Activated naive CD4-positive, alpha-beta T cell treated with anti-CD3 and anti-CD28 coated beads, Interleukin-2, amount 10 ng/mL, durations not matched to agents 7 days and 5 days (primary cell): ENCODE data around the gene TGFBRAP1.
"Not testable (repeated sequence)": the region's sequence is repeated elsewhere in the genome, so short reads cannot be mapped to it uniquely, and the experiment has no call there.

ENCODE experiments used
- CTCF ChIA-PET: fragments of 350-600 bp; sonication (Branson Sonifier 250); formaldehyde crosslinking; loops from one replicate; lab custom pipeline; 2021; ENCODE audit warnings: antibody characterized with exemption; lab: Charles Lee
- DNase-seq: peaks from one replicate; pipeline ENCODE4 v3.0.0-alpha.2; 2020
- H3K27ac Mint-ChIP-seq: one replicate; pipeline ENCODE4 v1.8.0; 2021; ENCODE audit warnings: mild to moderate bottlenecking, moderate library complexity, mixed read lengths
- H3K27me3 Mint-ChIP-seq: one replicate; pipeline ENCODE4 v1.8.0; 2021; ENCODE audit warnings: mild to moderate bottlenecking, mixed read lengths
- H3K36me3 Mint-ChIP-seq: one replicate; pipeline ENCODE4 v1.8.0; 2021; ENCODE audit warnings: mixed read lengths
- H3K4me1 Mint-ChIP-seq: one replicate; pipeline ENCODE4 v1.8.0; 2021; ENCODE audit warnings: mixed read lengths
- H3K4me3 Mint-ChIP-seq: one replicate; pipeline ENCODE4 v1.8.0; 2021; ENCODE audit warnings: mild to moderate bottlenecking, moderate library complexity, mixed read lengths
- H3K9me3 Mint-ChIP-seq: one replicate; pipeline ENCODE4 v1.8.0; 2021; ENCODE audit warnings: mixed read lengths

TGFBRAP1 gene

DNA sequence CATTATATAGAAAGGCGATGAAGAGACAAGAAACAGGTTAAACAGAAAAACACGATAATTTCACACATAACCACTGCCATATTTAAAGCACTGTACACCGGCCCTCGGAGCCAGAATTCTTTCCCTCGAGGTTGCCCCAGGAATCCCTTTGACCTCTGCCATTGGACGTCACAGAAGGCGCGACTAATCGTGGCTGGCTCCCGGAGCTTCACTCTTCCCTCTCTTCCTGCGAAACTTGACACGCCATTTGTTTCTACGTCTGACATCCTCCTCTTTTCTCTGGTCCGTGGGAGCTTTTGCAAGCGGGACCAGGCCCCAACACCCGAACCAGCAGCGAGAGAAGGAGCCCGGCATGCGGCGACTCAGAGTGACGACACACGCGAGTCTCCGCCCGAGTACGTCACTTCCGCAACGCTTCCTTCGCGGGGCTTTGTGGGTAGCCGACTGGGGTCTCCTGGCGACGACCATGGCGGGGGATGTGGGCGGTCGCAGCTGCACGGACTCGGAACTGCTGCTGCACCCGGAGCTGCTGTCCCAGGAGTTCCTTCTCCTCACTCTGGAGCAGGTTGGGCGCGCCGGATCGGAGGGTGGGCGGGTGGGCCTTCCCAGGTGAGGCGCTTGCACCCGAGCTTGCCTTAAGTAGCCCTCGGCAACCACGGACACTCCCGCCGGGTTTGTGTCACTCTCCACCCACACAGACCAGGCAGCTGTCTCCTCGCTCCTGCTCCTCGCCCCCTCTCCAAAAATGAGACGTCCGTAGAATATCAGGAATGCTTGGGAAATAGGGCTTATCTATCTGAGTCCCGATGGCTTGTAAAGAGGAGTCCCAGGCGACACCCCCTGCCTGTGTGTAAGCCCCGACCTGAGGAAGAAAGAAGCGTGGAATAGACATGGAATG, 7.8 kb upstream of the TGFBRAP1 start, which contains the start of gene C2orf49:
C2orf49 (plus strand) TSS at position 419 of the 898 bp plus-strand sequence; CDS start at position 467, 48 bp downstream.
- Mint-ChIP-seq H3K27me3 (peaks cover 3% of the 10 kb centered on the region), H3K4me1 (peaks cover 51% of the 10 kb centered on the region), H3K36me3 (peaks cover 24% of the 10 kb centered on the region), H3K4me3 (peak within 1 kb of the TSS; percentile 97), H3K27ac (peak within 1 kb of the TSS; percentile 100), H3K9me3 (no peaks in the 10 kb centered on the region)
- peak; percentile 93 for DNase-seq
- CTCF ChIA-PET, result interaction anchor here (1.5 kb wide), 1 partner anchor 32 kb away, joined by 6 read pairs; no protein-coding TSS in a partner anchor

- peaks cover 51% of the 10 kb centered on the region for H3K4me1 Mint-ChIP-seq
- peak overlapping the region; percentile 97 for H3K4me3 Mint-ChIP-seq
- H3K36me3 Mint-ChIP-seq, result peaks cover 22% of the 10 kb centered on the region
- H3K9me3 Mint-ChIP-seq, result no peaks in the 10 kb centered on the region
- CTCF ChIA-PET, result interaction anchor here (1.3 kb wide), 1 partner anchor 8 kb away, joined by 5 read pairs; no protein-coding TSS in a partner anchor
- no peak for DNase-seq
- peaks cover 3% of the 10 kb centered on the region for H3K27me3 Mint-ChIP-seq
- H3K27ac Mint-ChIP-seq, result peak overlapping the region; percentile 100
Measured at GRCh38 chr2:105336786-105337121, 7.2 kb upstream of the TGFBRAP1 start.

DNA sequence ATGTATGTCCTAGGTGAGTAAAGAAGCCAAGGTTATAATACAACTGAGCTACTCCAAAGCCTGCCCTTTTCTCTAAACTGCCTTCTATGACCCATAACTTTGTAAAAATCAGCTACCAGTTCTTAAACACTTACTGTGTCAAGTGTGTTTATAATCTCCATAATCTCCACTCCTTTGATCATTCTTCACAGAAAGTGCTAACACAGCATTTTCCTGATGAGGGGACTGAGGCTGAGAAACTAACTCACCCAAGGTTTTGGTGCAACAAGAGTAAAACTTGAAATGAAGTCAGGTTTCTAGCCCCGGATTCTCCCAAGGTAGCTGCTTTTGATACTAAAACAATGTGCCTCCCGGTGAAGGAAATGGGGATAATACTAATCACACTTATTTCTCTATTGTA, 5.9 kb upstream of the TGFBRAP1 start:
- no peak for DNase-seq
- Mint-ChIP-seq H3K4me3 (no peak overlapping the region), H3K27ac (peak overlapping the region; percentile 100), H3K36me3 (peaks cover 12% of the 10 kb centered on the region), H3K9me3 (no peaks in the 10 kb centered on the region), H3K27me3 (peaks cover 3% of the 10 kb centered on the region), H3K4me1 (peaks cover 56% of the 10 kb centered on the region)
- CTCF ChIA-PET, result interaction anchor here (0.6 to 1.3 kb wide), 2 partner anchors 9 to 536 kb away, joined by 3 to 5 read pairs; no protein-coding TSS in a partner anchor

DNA sequence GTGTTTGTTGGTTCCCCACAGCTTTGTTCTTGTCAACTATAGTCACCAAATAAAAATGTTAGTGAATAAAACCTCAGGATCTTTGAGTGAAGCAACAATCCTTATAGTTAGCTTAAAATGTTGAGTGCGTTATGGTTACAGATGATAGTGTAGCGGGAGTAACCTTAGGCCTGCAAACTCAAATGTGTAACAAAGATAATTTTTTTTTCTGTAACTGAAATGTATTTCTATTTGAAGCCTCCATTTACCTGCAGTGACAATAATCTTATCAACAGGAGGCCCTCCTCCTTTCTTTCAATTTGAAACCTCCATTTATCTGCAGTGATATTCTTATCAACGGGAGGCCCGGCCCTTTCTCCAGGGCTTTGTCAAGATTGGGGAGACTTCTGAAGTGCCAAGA, 4.7 kb upstream of the TGFBRAP1 start:
- Mint-ChIP-seq H3K9me3 (no peaks in the 10 kb centered on the region), H3K4me1 (peaks cover 53% of the 10 kb centered on the region), H3K4me3 (no peak overlapping the region), H3K36me3 (peaks cover 6% of the 10 kb centered on the region), H3K27me3 (peaks cover 3% of the 10 kb centered on the region), H3K27ac (no peak overlapping the region)
- CTCF ChIA-PET, result no interaction called here
- no peak for DNase-seq

DNA sequence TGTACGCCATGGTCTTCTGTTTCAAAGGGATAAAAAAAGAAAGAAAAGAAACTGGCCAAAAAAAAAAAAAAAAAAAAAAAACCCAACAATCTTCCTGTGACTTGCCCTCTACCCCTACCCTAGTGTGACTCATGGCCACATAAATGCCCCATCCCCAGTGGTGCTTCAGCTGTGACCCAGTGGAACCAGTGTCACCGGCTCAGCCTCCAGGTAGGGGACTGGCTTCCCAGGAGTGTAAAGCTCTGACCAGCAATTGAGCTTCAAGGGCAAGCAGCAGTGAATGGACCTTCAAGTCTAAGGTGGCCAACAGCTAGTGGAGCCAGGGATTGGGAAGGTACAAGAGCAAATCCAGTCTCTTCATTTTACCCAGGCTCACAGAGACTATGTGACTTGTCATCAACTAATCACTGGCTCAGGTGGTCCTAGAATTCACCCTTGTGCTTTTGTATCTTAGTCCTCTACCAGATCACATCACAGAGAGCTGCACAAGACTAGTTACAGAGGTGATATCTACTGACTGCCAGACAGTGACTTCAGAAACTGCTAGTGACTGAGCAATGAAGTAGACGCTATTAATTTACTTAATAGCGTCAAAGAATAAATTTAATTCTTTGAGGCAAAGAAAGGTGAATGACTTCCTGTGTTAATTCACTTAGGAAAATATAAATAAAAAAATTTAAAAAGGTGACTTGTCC, 1.3 kb upstream of the TGFBRAP1 start:
- no peaks in the 10 kb centered on the region for H3K9me3 Mint-ChIP-seq
- no peak for DNase-seq
- H3K4me3 Mint-ChIP-seq, result peak overlapping the region; percentile 83
- H3K27me3 Mint-ChIP-seq, result no peaks in the 10 kb centered on the region
- peaks cover 4% of the 10 kb centered on the region for H3K36me3 Mint-ChIP-seq
- H3K27ac Mint-ChIP-seq, result peak overlapping the region; percentile 89
- H3K4me1 Mint-ChIP-seq, result peaks cover 44% of the 10 kb centered on the region
- CTCF ChIA-PET, result interaction anchor here (0.5 to 1.4 kb wide), 3 partner anchors 9 to 93 kb away, joined by 3 to 4 read pairs (median 4); no protein-coding TSS in a partner anchor

DNA sequence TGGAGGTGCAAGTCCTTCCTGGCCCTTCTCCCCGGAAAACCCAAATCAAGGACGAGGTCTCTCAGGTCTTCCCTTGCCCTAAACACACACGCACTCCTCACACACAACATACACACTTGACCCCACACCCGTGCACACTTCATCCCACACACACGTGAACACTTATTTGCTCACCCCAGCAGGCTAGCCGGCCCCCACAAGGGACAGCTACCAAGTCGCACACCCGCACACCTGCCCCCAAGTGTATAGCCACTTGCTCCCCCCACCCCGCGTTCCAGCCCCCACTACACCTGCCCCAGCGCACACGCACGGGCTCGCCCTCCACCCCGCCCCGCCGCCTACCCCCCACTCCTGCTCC, 359 bp downstream of the TGFBRAP1 start:
- DNase-seq, result no peak
- CTCF ChIA-PET, result interaction anchor here (0.6 to 1.6 kb wide), 4 partner anchors 11 to 409 kb away, joined by 3 to 4 read pairs (median 3); no protein-coding TSS in a partner anchor
- Mint-ChIP-seq H3K36me3 (peaks cover 7% of the 10 kb centered on the region), H3K4me3 (peak overlapping the region; percentile 80), H3K27me3 (no peaks in the 10 kb centered on the region), H3K4me1 (peaks cover 34% of the 10 kb centered on the region), H3K27ac (peak overlapping the region; percentile 74), H3K9me3 (no peaks in the 10 kb centered on the region)

DNA sequence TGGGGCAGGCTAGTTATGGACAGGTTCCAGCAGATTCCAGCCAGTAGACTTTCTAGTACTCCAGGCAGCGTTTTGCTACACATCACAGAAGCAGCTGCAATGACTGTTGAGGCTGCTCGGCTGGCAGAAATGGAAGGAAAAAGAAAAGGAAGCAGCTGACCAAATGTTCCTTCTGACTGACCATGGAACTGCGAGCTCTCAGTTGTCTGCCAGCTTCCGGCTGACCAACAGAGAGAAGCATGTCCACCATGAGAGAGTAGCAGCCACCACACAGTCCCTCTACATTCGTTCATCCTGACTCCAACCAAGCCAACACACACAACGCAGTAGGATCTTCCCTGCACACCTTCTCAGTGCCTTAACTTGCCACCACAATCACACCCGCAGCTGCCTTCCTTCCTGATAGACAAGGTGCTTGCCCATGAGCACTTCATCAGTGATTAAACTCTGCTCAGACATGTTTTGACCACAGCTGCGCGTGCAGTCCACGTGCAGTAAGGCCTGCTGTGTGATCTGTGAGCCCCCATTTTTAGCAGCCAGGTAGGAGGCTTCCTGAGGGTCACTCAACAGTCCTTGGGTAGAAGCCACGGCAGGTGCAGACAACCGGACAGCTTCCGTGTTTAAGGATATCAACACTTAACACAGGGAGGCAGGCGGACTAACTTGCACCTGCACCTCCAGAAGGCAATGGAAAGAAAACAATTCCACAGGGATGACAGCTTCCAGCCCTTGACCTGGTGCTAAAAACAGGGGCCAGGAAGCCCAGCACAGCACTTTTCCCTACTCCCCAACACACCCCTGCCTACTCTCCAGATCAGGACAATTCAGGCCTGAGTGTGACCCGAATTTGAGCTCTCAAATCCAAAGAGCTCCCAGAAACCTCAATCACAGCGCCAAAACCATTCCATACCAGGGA, 996 bp downstream of the TGFBRAP1 start:
- DNase-seq, result peak; percentile 42
- Mint-ChIP-seq H3K4me1 (peaks cover 34% of the 10 kb centered on the region), H3K9me3 (no peaks in the 10 kb centered on the region), H3K27ac (peak overlapping the region; percentile 74), H3K4me3 (peak overlapping the region; percentile 80), H3K36me3 (peaks cover 5% of the 10 kb centered on the region), H3K27me3 (no peaks in the 10 kb centered on the region)
- CTCF ChIA-PET, result interaction anchor here (0.6 to 1.6 kb wide), 5 partner anchors 10 to 410 kb away, joined by 3 to 4 read pairs (median 3); no protein-coding TSS in a partner anchor

DNA sequence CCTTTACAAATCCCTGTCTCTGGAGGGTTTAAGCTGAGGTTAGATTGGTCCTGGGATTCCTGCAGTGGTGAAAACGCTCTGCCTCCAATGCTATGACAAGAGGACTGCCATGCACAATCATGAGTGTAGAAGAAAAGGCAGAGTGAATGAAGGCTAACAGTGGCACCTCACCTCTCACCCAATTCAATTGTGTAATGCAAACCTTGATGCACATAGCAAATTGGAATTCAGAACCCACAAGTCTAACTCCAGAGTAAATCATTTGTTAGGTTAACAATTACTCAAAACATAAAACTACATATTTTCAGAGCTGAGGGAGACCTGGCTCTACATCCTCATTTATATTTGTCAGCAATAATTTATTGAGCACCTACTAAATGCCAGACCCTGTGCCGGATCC, 1.8 kb downstream of the TGFBRAP1 start:
- H3K27ac Mint-ChIP-seq, result no peak overlapping the region
- H3K36me3 Mint-ChIP-seq, result peaks cover 9% of the 10 kb centered on the region
- CTCF ChIA-PET, result interaction anchor here (1.6 kb wide), 1 partner anchor 9 kb away, joined by 3 read pairs; no protein-coding TSS in a partner anchor
- DNase-seq, result no peak
- H3K4me3 Mint-ChIP-seq, result peak overlapping the region; percentile 80
- H3K9me3 Mint-ChIP-seq, result no peaks in the 10 kb centered on the region
- no peaks in the 10 kb centered on the region for H3K27me3 Mint-ChIP-seq
- peaks cover 34% of the 10 kb centered on the region for H3K4me1 Mint-ChIP-seq

DNA sequence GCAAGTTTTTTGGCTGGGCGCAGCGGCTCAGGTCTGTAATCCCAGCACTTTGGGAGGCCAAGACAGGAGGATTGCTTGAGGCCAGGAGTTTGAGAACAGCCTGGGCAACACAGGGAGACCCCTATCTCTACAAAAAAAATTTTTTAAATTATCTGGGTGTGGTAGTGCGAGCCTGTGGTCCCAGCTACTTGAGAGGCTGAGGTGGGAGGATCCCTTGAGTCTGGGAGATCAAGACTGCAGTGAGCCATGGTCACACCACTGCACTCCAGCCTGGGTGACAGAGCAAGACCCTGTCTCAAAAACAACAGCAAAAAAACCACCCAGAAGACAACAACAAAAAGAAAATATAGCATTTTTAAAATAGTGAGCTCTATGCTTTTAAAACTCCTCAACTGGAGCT, 2.3 kb downstream of the TGFBRAP1 start:
- H3K27ac Mint-ChIP-seq, DNase-seq, CTCF ChIA-PET, H3K4me3 Mint-ChIP-seq, H3K27me3 Mint-ChIP-seq, H3K9me3 Mint-ChIP-seq: not testable (repeated sequence)
- Mint-ChIP-seq H3K4me1 (peaks cover 34% of the 10 kb centered on the region), H3K36me3 (peaks cover 13% of the 10 kb centered on the region)

DNA sequence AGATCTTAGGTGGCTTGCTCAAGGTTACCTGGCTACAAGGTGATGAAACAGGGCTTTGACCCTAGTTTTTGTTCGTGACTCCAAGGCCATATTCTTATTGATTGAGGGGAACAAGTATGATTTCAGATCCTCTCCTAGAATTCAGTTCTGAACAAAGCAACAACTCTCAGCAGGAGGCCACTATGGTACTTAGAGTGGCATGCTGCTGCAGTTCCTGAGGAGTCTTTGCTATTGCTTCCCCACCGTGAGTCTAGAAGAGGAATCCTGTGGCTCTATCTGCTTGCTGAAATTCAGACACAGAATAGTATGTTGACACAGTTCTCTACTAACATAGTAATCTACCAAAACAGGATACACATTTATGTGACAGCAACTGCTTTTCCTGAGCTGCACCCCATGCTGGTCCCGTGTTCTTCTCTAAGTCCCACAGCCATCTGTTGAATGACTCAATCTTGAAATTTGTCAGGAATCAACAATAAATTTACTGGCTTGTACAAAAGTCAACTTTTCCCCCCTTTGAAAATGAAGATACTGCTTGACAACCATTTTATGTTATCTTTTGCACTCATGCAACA, 4.1 kb downstream of the TGFBRAP1 start:
- H3K27me3 Mint-ChIP-seq, result no peaks in the 10 kb centered on the region
- CTCF ChIA-PET, result interaction anchor here (1.4 kb wide), 1 partner anchor 43 kb away, joined by 3 read pairs; no protein-coding TSS in a partner anchor
- no peaks in the 10 kb centered on the region for H3K9me3 Mint-ChIP-seq
- H3K4me3 Mint-ChIP-seq, result no peak overlapping the region
- DNase-seq, result no peak
- peaks cover 13% of the 10 kb centered on the region for H3K36me3 Mint-ChIP-seq
- H3K4me1 Mint-ChIP-seq, result peaks cover 29% of the 10 kb centered on the region
- H3K27ac Mint-ChIP-seq, result no peak overlapping the region

DNA sequence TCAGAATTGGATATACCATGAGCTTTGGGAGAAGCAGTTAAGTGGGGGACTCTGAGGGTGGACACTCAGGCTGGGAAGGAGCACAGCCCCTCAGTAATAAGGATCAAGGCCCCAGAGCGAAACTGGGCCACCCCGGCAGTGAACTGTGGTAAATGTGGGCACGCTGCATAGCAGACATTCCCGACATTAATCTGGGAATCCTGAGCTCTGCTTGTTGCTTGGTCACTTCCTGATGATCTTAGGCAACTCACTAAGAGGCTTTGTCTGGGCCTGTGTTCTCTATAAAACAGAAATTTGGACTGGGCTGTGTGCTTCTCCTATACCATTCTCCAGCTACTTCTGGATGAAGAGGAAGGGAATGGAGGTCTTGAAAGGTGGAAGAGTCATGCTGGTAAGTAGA, 4.8 kb downstream of the TGFBRAP1 start:
- CTCF ChIA-PET, result interaction anchor here (0.7 to 1.4 kb wide), 2 partner anchors 44 to 64 kb away, joined by 3 read pairs; no protein-coding TSS in a partner anchor
- Mint-ChIP-seq H3K27me3 (no peaks in the 10 kb centered on the region), H3K4me3 (no peak overlapping the region), H3K9me3 (no peaks in the 10 kb centered on the region), H3K36me3 (peaks cover 13% of the 10 kb centered on the region), H3K27ac (no peak overlapping the region), H3K4me1 (peaks cover 24% of the 10 kb centered on the region)
- no peak for DNase-seq

- no peaks in the 10 kb centered on the region for H3K27me3 Mint-ChIP-seq
- H3K27ac Mint-ChIP-seq, result no peak overlapping the region
- CTCF ChIA-PET, result interaction anchor here (1.4 kb wide), 1 partner anchor 45 kb away, joined by 3 read pairs; no protein-coding TSS in a partner anchor
- no peaks in the 10 kb centered on the region for H3K9me3 Mint-ChIP-seq
- H3K4me1 Mint-ChIP-seq, result peaks cover 22% of the 10 kb centered on the region
- no peak overlapping the region for H3K4me3 Mint-ChIP-seq
- peaks cover 11% of the 10 kb centered on the region for H3K36me3 Mint-ChIP-seq
- no peak for DNase-seq
Measured at GRCh38 chr2:105324101-105324500, 5.4 kb downstream of the TGFBRAP1 start.

DNA sequence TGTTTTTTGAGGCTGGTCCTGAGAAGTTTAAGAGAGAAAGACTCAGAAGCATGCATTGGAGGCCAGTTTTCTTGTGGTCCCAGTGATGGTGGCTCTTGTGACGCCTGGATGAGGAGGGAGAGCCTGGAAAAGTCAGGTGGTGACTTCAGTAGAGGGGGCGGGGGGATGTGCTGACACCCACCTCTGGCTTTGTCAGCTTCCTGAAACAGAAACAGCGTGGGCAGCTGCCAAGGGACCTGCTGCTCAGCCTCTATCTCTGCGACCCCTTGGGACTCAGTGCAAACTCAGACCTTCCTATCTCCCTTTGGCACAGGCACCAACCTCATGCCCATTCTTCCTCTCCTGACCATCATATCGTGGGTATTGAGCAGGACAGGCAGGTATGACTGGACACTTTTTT, 6.4 kb downstream of the TGFBRAP1 start:
- H3K9me3 Mint-ChIP-seq, result no peaks in the 10 kb centered on the region
- no peaks in the 10 kb centered on the region for H3K27me3 Mint-ChIP-seq
- H3K4me3 Mint-ChIP-seq, result no peak overlapping the region
- no peak for DNase-seq
- H3K4me1 Mint-ChIP-seq, result peaks cover 12% of the 10 kb centered on the region
- CTCF ChIA-PET, result interaction anchor here (1.7 kb wide), 1 partner anchor 86 kb away, joined by 4 read pairs; no protein-coding TSS in a partner anchor
- no peak overlapping the region for H3K27ac Mint-ChIP-seq
- peaks cover 11% of the 10 kb centered on the region for H3K36me3 Mint-ChIP-seq
